HG03457 (cell line): ENCODE measurements around the gene DYNC2LI1.

ENCODE experiments used
- ATAC-seq: cut with Tn5 transposase; IDR thresholded peaks from one replicate; pipeline ENCODE4 v1.9.1; 2021; ENCODE audit warnings: moderate number of reproducible peaks; ENCODE audit not compliant: unreplicated experiment

DYNC2LI1 gene

GRCh38 chr2:43842866-43843226 is 69.0 kb downstream of the DYNC2LI1 start:
- ATAC-seq = no peak

- ATAC-seq = no peak
Measured at GRCh38 chr2:43845181-43845580, 71.3 kb downstream of the DYNC2LI1 start.

GRCh38 chr2:43846140-43846793 is 72.4 kb downstream of the DYNC2LI1 start:
- no peak for ATAC-seq

- no peak for ATAC-seq
Measured at GRCh38 chr2:43848214-43848613, 74.4 kb downstream of the DYNC2LI1 start.

GRCh38 chr2:43851011-43851980 is 77.5 kb downstream of the DYNC2LI1 start:
- no peak for ATAC-seq

- no peak for ATAC-seq
Measured at GRCh38 chr2:43852196-43852730, 78.4 kb downstream of the DYNC2LI1 start.

- ATAC-seq = no peak
Measured at GRCh38 chr2:43853141-43854081, 79.6 kb downstream of the DYNC2LI1 start.

- no peak for ATAC-seq
Measured at GRCh38 chr2:43854671-43855070, 80.8 kb downstream of the DYNC2LI1 start.

- no peak for ATAC-seq
Measured at GRCh38 chr2:43855292-43855691, 81.5 kb downstream of the DYNC2LI1 start.
